ENCODE measurements around the gene NMT1.
"Not testable (repeated sequence)": the region's sequence is repeated elsewhere in the genome, so short reads cannot be mapped to it uniquely, and the experiment has no call there.

NMT1 gene

GRCh38 chr17:45036691-45037090 is 24.4 kb upstream of the NMT1 start:
- no peak for DNase-seq (ENCODE audit: low read depth in 2 of 2)

- DNase-seq (ENCODE audit: low read depth in 2 of 2), result no peak
Measured at GRCh38 chr17:45038728-45039634, 22.1 kb upstream of the NMT1 start.

GRCh38 chr17:45040459-45040858 is 20.7 kb upstream of the NMT1 start:
- no peak for DNase-seq (ENCODE audit: low read depth in 2 of 2)

- DNase-seq (ENCODE audit: low read depth in 2 of 2), result no peak
Measured at GRCh38 chr17:45042346-45043120, 18.6 kb upstream of the NMT1 start.

- no peak for DNase-seq (ENCODE audit: low read depth in 2 of 2)
Measured at GRCh38 chr17:45043813-45044540, 17.1 kb upstream of the NMT1 start.

- no peak for DNase-seq (ENCODE audit: low read depth in 2 of 2)
Measured at GRCh38 chr17:45046537-45047125, 14.5 kb upstream of the NMT1 start.

GRCh38 chr17:45048795-45049563 is 12.1 kb upstream of the NMT1 start:
- DNase-seq (ENCODE audit: low read depth in 2 of 2), result no peak

- DNase-seq (ENCODE audit: low read depth in 2 of 2), result no peak
Measured at GRCh38 chr17:45050481-45051059, 10.5 kb upstream of the NMT1 start.

GRCh38 chr17:45051060-45051719 is 9.9 kb upstream of the NMT1 start, which contains the start of gene DCAKD:
TSS of gene DCAKD (minus strand) at chr17:45051632. CDS start at chr17:45034885, 16,747 bp downstream.
- DNase-seq (ENCODE audit: low read depth in 2 of 2), result peak; percentile 93

GRCh38 chr17:45051720-45052051 is 9.4 kb upstream of the NMT1 start:
- DNase-seq (ENCODE audit: low read depth in 2 of 2), result not testable (repeated sequence)

- no peak for DNase-seq (ENCODE audit: low read depth in 2 of 2)
Measured at GRCh38 chr17:45052052-45052772, 8.9 kb upstream of the NMT1 start.

GRCh38 chr17:45060382-45060796 is 728 bp upstream of the NMT1 start:
- no peak for DNase-seq (ENCODE audit: low read depth in 2 of 2)

GRCh38 chr17:45061606-45062205 is 589 bp downstream of the NMT1 start:
- no peak for DNase-seq (ENCODE audit: low read depth in 2 of 2)

GRCh38 chr17:45063198-45063597 is 2.1 kb downstream of the NMT1 start:
- no peak for DNase-seq (ENCODE audit: low read depth in 2 of 2)

GRCh38 chr17:45067637-45068036 is 6.5 kb downstream of the NMT1 start:
- no peak for DNase-seq (ENCODE audit: low read depth in 2 of 2)

- DNase-seq (ENCODE audit: low read depth in 2 of 2), result no peak
Measured at GRCh38 chr17:45070001-45070400, 8.9 kb downstream of the NMT1 start.

GRCh38 chr17:45070809-45071208 is 9.7 kb downstream of the NMT1 start:
- no peak for DNase-seq (ENCODE audit: low read depth in 2 of 2)

- DNase-seq (ENCODE audit: low read depth in 2 of 2), result peak; percentile 98
Measured at GRCh38 chr17:45073414-45074070, 12.4 kb downstream of the NMT1 start.
